Astrocyte of the spinal cord (primary cell): Measurements from ENCODE around the gene MED10.

ENCODE experiments used
- DNase-seq: peaks from one replicate; pipeline ENCODE4 v3.0.0; 2011; ENCODE audit warnings: low read depth, low spot score
- H3K4me3 ChIP-seq: 2 replicates; pipeline ENCODE4 v1.5.1; 2011; ENCODE audit warnings: low read depth, mild to moderate bottlenecking, low read length, moderate library complexity
- CTCF ChIP-seq: IDR thresholded peaks from 2 replicates; pipeline ENCODE4 v1.5.1; 2012; ENCODE audit warnings: low read depth, mild to moderate bottlenecking, low read length, inconsistent platforms
- in situ Hi-C: cut with HindIII; loops from 2 replicates; pipeline ENCODE4 v1.10.0; 2017; ENCODE audit warnings: low sequenced_read_pairs

Gene MED10

GRCh38 chr5:6354848-6355247 lies 23.5 kb downstream of the MED10 start:
- in situ Hi-C loops, result no loop called here
- no peak for TF ChIP-seq CTCF

GRCh38 chr5:6353602-6354302 lies 24.6 kb downstream of the MED10 start:
- H3K4me3 ChIP-seq, result no peak overlapping the region
- in situ Hi-C loops, result no loop called here
- TF ChIP-seq CTCF, result no peak
- DNase-seq, result no peak

More at GRCh38 chr5:6354848-6355247, 23.5 kb downstream of the MED10 start:
- DNase-seq, result no peak
- H3K4me3 ChIP-seq, result no peak overlapping the region

DNA sequence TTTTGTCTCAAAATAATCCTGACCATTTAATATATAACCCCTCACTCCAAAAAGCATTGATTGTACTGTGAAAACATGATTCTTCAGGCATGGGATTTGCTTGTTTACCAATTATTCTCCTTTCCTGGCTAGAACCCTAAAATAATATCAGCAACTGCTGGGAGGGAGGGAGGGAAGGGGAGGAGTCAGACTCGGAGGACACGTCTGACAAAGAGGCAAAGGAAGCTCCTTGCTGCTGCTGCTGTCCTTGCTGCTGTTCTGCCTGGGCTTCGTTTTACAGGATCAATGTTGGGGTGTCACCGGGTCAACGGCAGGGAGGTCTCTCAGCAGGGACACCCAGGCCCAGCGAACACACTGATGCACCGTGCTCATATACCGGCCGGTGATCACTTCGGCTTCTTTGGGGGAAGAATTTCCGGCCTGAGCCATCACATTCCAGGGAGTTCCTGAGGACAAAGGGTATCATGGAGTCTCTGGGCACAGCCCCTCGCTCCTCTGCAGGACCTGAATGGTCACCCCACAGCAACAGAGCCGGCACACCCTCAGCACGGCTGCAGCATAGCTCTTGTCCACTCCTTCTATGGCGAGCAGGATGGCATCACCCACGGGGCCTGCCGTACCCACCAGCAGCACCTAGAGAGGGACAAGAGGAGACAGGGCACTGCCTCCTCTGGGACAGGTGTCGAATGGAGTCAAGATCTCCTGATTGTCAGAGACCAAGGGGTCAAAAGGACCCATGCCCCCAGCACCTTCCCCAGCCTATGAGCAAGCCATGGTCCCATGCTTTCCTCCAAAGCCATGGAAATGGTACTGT lies 27.9 kb downstream of the MED10 start:
- DNase-seq, result no peak
- TF ChIP-seq CTCF, result no peak
- no peak overlapping the region for H3K4me3 ChIP-seq
- in situ Hi-C loops, result no loop called here

DNA sequence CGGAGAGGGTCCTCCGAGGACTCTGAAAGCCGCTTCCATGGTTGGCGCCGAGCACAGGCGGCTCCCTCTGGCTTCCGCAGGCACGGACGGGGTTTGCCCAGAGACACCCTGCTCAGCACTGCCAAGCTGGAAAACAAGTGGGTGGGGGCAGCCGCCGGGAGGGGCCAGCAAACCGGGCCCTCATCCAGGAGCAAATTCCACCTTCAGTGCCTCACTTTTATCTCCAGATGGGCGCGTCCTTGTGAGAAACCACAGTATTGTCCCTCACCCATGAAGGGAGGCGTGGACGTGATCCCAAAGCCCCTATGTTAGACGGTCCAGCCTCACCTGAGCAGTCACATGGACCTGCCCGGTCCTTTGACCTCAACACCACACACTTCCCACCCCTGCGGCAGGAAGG lies 29.0 kb downstream of the MED10 start:
- no peak overlapping the region for H3K4me3 ChIP-seq
- in situ Hi-C loops, result no loop called here
- no peak for DNase-seq
- TF ChIP-seq CTCF, result no peak

DNA sequence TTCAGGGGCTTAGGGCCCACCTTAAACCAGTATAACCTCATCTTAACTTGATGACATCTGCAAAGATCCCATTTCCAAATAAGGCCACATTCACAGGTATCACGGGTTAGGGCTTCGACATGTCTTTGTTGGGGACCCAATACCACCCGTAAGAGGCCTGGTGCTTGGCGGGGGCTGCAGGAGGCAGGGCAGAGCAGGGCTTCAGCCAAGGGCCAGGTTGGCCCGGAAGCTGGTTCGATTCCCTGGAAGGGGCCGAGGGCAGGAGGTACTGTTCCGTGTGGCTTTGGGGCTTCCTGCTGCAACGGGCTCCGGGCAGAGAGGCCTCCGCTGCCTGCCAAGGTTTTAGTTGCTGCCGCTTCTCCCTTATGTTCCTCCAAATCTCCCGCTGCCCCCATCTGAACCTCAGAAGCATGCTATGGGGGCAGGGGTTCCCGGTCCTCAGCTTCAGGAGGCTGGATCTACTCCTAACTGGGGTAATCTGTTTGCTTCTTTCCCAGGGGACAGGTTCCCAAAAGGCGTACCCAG lies 29.8 kb downstream of the MED10 start:
- no peak overlapping the region for H3K4me3 ChIP-seq
- no peak for DNase-seq
- in situ Hi-C loops, result no loop called here
- TF ChIP-seq CTCF, result no peak

GRCh38 chr5:6347673-6348072 lies 30.7 kb downstream of the MED10 start:
- in situ Hi-C loops, result no loop called here
- no peak for DNase-seq
- no peak overlapping the region for H3K4me3 ChIP-seq
- TF ChIP-seq CTCF, result no peak
